Iris pigment epithelial cell (primary cell): ENCODE results near the gene NFATC4.
A peak's percentile ranks its signal among the peaks of the same experiment; 100 is the strongest.
"Not testable (repeated sequence)": the region's sequence is repeated elsewhere in the genome, so short reads cannot be mapped to it uniquely, and the experiment has no call there.

Experiments used
- DNase-seq: peaks from one replicate; pipeline ENCODE4 v3.0.0-alpha.2; 2011; ENCODE audit warnings: low read depth

NFATC4 gene

GRCh38 chr14:24368212-24368561 lies 203 bp downstream of the NFATC4 start:
- no peak for DNase-seq

GRCh38 chr14:24368562-24369252 lies 723 bp downstream of the NFATC4 start:
- peak; percentile 38 for DNase-seq

- no peak for DNase-seq
Measured at GRCh38 chr14:24369463-24369862, 1.5 kb downstream of the NFATC4 start.

GRCh38 chr14:24369907-24370687 lies 2.1 kb downstream of the NFATC4 start:
- no peak for DNase-seq

GRCh38 chr14:24370748-24371147 lies 2.8 kb downstream of the NFATC4 start:
- DNase-seq: no peak

GRCh38 chr14:24371605-24372004 lies 3.6 kb downstream of the NFATC4 start:
- not testable (repeated sequence) for DNase-seq

GRCh38 chr14:24372701-24373416 lies 4.9 kb downstream of the NFATC4 start:
- peak; percentile 16 for DNase-seq

- no peak for DNase-seq
Measured at GRCh38 chr14:24376448-24377070, 8.6 kb downstream of the NFATC4 start.

- DNase-seq: no peak
Measured at GRCh38 chr14:24377126-24377525, 9.1 kb downstream of the NFATC4 start.

- no peak for DNase-seq
Measured at GRCh38 chr14:24377657-24378056, 9.7 kb downstream of the NFATC4 start.

GRCh38 chr14:24378327-24378726 lies 10.3 kb downstream of the NFATC4 start:
- DNase-seq: no peak

GRCh38 chr14:24378981-24379906 lies 11.3 kb downstream of the NFATC4 start:
- DNase-seq: no peak

- DNase-seq: no peak
Measured at GRCh38 chr14:24379907-24380730, 12.1 kb downstream of the NFATC4 start.

GRCh38 chr14:24381363-24382063 lies 13.5 kb downstream of the NFATC4 start:
- no peak for DNase-seq

GRCh38 chr14:24382064-24382371 lies 14.0 kb downstream of the NFATC4 start:
- no peak for DNase-seq

GRCh38 chr14:24384169-24384568 lies 16.2 kb downstream of the NFATC4 start:
- DNase-seq: no peak

- no peak for DNase-seq
Measured at GRCh38 chr14:24385524-24385923, 17.5 kb downstream of the NFATC4 start.

GRCh38 chr14:24387009-24387345 lies 19.0 kb downstream of the NFATC4 start:
- DNase-seq: no peak

GRCh38 chr14:24387579-24387978 lies 19.6 kb downstream of the NFATC4 start:
- DNase-seq: not testable (repeated sequence)
